Activated T-cell treated with anti-CD3 and anti-CD28 coated beads for 4 hours (primary cell): ENCODE measurements around the gene TCAIM.
"Not testable (repeated sequence)": the region's sequence is repeated elsewhere in the genome, so short reads cannot be mapped to it uniquely, and the experiment has no call there.

Experiments
- DNase-seq: peaks from one replicate; pipeline ENCODE4 v3.0.0-alpha.2; 2020

The TCAIM gene

DNA sequence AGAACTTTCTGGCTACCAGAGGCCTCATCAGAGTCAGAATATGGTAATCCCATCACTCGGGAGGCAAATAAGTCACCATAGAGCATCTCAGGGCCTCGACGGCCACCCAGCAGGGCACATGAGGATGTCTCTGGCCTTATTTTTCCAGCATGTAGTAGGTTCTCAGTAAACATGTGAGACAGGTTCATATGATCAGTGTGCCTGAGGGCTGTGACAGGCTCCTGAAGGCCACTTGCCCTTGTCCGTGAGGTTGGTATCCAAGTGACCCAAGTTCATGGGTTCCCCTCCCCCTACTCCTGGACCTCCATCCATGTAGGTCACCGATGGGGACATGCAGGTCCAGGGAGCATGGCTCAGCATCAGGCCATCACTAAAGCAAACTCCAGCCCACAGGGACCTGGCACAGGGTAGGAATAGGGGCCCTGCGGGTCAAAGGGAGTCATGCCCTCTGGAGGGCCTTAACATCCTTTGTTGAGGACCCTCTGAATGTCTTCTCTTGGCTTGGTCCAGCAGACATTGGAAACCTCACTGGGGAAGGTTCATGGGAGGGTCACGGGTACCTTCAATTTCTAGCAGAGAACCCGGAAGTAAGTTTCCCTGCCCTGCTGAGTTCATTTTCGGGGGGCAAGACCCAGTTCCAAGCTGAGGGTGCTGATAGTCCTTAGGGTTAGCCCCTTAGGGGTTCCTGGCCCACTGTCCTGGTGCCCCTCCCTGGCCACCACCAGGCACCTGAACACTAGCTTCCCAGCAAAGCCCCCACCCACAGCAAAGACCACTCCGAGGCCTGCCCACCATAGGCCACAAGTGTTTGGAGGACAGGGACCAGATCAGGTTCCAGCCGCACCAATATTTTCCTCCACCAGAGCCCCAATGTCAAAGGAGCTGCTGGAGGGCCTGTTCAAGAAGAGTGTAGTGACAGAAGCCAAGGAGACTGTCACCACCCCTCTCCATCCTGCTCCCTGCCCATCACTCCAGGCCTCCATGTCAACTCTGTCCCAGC is 77.8 kb downstream of the TCAIM start:
- DNase-seq: no peak

DNA sequence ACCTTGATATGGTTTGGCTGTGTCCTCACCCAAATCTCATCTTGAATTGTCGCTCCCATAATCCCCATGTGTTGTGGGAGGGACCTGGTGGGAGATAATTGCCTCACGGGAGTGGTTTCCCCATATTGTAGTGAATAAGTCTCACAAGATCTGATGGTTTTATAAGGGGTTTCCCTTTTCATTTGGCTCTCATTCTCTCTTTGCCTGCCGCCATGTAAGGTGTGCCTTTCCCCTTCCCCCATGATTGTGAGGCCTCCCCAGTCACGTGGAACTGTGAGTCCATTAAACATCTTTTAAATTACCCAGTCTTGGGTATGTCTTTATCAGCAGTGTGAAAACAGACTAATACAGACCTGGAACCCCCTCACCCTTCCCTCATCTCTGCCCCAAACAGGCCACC is 79.6 kb downstream of the TCAIM start:
- DNase-seq: not testable (repeated sequence)

DNA sequence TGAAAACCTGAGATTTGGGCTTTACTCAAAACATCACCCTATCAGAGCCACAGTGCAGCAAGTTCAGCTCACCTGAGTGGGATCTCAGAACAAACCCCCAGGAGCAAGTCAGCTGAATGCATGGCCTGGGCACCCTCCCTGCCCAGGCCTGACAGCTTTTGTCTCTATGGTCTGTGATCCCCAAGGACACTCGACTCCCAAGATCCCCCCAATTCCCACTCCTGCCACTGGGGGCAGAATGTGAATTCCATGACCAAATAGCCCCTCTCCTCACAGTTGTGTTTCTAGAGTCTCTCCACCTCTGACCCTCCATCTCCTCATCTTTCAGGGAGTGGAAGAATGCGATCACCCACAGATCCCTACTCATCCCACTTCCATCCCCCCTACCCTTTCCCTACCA is 80.0 kb downstream of the TCAIM start:
- no peak for DNase-seq

DNA sequence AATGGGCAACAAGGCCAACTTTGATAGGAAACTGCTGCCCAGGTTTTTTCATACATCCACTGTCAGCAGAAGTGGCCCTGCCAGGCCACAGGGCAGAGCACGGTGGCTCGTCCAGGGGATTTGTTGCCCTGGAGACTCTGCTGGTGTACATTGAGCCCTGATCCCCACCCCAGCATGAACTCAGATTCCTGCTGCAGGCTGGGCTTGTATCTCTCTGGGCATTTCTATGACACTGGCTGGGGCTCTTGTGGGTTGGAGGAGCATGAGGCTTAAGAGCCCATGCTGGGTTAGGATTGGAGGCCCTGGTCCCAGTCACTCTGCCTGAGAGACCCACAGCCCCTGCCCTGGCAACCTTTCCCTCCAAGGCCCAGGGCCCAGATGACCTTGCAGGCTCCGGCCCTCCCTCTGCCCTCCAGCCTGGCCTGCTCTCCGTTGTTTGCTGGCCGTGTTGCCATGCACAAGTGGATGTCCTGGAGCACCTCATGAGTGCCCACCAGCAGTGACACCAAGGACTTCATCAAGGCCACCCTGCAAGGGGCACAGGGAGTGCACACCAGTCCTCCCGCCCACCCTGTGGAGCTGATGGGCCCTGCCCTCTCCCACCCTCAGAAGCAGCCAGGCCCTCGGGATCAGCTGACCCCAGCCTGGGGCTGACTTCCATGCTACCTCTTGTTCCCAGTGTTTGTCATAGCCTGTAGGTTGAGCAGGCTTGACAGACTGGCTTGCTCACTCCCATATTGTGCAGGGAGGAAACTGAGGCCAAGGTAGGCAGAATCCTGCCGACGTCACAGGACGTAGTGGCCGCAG is 80.8 kb downstream of the TCAIM start:
- no peak for DNase-seq

DNA sequence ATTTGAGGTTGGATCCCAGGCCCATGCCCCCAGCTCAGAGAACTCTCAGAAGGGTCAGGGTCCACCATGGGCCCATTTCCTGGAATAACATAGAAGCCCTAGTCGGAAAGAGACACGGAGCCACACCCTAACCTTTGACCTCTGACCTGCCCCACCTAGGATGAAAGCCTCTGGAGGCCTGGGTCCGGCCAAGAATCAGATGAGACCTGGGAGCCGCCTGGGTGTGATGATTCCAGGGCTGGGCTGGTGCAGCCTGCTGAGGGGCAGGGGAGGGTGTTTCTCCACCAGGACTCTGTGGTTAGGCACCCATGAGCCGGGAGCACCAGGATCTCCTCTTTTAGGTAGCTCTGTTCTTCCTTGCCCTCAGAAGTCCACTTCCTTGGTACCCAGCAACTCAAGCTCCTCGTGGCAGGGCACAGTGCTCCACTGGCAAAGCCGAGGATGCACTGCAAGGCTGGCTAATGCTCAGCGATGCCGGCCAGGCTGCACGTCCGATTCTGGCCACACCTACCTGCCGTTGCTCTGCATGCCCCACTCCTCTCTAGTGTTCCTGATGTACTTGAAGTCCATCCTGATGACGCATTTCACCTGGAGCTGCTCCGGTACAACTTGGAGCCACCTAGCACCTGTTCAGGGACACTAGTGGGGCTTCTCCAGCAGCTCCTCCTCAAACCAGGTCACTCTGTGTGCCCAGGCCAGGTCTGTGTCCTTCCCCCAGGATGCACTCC is 81.5 kb downstream of the TCAIM start:
- no peak for DNase-seq

DNA sequence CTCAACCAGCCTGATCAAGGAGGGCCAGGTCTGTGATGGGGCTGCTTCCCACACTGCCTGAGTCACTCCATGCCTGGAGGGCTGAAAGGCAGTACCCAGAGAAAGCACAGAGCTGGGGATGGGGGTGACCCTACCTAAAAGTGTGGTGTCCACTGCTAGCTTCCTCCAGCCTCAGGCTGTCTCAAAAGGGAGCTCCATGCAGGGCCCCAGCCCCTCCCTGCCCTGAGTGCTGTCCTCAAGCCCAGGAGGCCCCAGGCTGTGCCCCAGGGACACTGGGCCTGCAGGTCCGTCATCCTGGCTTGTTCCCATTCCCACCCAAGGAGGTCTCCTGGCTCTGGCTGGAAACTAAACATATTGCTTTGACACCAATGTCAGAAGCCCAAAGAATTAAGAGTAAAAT is 82.1 kb downstream of the TCAIM start:
- DNase-seq: no peak

DNA sequence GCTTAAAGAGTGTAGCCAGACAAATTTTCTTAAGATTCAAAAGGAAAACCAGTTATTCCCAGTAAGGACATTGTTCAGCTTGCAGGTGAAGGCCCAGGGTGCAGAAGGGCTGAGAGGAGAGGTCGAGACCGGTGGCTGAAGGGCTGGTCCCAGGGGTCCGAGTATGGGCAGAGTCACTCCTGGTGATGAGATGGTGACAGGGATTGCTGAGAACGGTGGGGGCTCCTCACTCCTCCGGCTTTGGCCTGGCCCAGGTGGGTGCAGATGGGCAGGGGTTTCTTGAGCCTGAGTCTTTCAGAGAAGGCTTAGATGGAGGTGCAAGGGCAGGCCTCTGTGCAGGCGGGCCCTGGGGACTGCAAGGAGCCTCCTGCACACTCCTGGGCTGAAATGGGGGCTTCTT is 82.7 kb downstream of the TCAIM start:
- no peak for DNase-seq

DNA sequence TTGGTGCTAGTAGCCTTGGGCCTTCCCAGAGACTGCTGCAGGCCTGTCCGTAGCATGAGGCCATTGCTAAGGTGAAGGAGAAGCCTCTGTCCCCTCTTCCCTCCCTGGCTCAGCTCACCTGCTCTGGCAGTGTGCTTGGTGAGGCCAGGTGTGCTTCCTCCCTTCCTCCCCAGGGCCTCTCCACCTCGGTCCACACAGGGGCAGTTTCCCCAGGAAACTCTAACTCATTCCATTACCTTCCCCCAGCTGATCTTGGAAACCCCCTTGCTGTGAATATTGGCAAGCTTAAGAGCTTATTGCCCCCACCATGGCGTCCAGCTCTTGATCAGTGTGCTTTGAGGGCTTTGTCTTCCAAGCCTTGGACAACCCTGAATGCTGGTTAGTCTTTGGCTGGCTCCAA is 86.2 kb downstream of the TCAIM start:
- DNase-seq: no peak

DNA sequence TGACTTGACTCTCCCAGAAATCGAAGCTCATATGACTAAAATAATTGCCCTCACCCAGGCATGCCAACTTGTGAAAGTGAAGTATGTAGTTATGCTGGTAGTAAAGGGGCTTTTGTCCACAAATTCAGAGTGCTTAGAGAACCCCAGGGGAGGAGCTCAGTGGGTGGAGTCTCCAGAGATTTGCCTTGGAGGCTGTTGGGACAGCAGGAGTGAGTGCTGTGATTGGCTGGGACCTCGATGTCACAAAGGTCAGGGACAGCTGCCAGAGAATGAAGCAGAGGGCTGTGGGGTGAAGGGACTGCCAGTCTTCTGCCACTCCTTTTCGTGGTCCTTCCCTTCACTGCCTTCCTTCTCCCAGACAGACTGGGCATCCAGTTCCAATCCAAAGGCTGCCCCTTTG is 89.1 kb downstream of the TCAIM start:
- DNase-seq: no peak

DNA sequence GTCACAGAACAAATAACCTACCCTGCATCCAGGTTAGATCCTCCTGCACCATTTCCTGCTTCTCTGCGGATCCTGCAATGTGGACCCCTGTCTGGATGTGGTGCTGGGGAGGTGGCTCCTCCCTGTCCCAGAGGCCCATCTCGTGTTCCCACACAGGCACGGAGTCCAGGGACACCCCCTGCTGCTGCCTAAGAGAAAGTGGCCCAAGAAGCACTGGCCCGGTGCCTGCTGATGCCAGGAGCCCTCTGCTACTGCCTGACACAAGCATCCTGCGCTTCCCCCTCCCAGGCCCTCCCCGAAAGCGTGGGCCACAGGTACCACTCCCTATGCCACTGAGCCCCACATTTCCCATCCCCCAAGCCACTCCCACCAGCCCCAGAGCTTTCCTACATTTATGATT is 90.3 kb downstream of the TCAIM start:
- DNase-seq: no peak

DNA sequence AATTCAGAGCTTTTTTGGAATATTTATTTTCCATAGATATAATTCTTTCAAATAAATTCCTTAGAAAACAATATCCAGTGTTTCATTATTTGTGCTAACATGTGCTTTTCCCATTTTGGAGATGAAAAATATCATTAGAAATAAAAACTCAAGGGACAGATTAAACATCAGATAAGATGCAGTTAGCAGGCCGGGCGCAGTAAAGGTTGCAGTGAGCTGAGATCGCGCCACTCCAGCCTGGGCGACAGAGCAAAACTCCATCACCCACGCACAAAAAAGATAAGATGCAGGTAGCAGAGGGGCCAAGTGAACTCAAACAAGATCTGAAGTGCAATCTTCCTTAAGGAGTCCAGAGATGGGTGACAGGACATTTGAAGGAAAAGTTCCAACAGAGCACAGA is 90.9 kb downstream of the TCAIM start:
- no peak for DNase-seq

DNA sequence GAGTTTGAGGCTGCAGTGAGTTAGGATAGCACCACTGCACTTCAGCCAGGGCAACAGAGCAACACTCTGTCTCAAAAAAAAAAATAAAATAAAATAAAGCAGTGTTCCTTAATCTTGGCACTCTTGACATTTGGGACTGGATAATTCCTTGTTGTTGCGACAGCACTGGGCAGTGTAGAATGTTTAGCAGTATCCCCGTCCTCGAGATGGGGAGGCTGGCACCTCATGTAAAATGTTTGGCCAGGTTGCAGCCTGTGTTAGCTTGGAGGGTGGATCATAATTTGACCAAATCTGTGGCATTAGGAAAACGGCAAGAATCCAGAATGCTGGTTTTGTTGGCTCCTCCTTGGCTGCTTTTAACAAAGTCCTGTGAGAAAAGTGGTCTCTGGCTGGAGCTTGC is 91.9 kb downstream of the TCAIM start:
- DNase-seq: no peak

DNA sequence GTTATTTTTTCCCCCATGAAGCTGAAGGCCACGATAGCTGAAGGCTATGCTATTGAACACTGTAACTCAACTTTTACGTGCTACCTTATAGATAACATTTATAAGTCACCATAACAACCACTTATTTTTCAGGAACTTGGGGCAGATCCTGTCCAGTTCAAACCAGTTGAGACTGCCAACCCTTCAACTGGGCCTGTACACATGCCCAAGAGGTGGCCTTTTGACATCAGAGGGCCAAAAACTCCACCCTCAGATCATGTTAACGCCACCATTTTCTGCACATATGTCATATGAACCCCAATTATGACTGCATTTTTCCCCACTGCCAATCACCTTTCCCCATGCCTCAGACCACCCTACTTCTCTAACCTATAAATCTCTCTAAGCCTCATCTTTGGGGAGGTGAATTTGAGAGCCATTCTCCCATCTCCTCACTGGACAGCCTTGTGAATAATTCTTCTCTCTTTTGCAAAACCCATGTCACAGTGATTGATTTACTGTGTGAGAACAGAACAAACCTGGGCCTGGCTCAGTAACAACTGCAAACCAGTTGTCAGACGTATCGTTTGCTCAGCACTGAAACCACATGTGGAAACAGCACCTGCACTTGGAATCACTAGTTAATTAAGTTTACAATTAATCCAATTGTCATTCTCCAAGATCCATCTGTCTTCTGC is 96.4 kb downstream of the TCAIM start:
- DNase-seq: no peak

DNA sequence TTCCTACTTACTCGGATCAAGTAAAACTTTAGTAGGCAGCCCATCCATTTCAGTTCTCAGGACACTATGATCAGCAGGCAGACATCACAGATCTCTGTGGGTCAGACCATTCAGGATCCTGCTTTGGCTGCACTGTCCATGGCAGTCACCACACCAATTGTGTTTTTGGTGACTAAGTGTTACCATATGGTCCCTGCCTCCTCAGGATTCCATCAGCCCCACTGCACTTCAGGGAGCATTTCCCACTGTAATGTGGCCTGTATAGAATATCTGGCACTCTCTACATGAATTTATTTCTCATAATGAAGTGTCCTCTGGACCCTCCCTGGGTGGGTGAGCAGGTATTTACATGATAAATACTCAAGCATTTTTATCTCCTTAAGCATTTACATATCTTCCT is 97.6 kb downstream of the TCAIM start:
- no peak for DNase-seq

DNA sequence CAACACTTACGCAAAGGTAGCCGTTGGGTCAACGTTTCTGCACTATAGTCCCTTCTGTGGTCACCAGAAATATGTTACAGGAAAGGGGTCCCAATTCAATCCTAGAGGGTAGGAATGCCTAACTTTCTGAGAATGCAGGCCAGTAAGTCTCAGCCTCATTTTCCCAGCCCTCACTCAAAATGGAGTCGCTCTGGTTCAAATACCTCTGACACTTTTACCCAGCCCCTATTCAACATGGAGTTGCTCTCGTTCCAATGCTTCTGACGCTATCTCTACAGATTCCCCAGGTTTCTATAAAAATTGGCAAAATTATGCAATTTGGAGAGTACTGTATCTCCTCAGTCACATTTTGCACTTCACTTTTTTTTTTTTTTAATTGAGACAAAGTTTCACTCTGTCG is 99.2 kb downstream of the TCAIM start:
- no peak for DNase-seq

DNA sequence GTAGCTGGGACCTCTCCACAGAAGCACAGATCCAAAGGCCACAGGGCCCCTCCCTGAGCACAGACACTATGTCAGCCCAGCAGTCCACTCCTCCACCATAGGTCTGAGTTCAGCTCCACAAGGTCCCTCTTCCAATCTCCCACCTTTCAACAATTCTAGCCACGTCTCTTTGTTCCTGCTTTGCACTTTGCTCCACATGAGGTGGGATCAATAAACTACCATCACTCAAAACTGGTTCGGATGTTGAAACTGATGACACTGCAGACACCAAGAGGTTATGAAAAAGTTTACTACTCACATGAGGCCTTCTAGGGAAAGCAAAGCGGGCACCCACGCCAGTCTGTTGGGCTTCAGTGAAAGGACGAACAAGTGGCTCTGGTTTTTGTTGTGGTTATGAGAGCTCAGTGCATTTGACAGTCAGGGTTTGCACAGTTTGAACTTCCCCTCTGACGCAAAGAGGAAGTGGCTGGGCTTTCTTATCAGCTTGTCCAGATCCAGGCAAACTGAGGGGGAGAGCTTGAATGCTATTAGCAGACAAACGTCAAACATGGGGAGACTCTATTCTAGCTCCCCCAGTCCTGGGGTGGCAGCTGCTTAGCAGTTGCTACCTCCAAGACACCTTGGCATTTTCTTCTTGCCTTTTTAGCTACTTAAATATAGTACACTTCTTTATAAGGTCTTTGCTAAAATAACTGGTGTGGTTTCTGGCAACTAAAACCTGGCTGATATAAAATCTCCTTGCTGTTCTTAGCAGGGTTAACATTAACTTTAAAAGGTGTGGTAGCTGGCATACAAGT is 101.1 kb downstream of the TCAIM start:
- peak; percentile 38 for DNase-seq

DNA sequence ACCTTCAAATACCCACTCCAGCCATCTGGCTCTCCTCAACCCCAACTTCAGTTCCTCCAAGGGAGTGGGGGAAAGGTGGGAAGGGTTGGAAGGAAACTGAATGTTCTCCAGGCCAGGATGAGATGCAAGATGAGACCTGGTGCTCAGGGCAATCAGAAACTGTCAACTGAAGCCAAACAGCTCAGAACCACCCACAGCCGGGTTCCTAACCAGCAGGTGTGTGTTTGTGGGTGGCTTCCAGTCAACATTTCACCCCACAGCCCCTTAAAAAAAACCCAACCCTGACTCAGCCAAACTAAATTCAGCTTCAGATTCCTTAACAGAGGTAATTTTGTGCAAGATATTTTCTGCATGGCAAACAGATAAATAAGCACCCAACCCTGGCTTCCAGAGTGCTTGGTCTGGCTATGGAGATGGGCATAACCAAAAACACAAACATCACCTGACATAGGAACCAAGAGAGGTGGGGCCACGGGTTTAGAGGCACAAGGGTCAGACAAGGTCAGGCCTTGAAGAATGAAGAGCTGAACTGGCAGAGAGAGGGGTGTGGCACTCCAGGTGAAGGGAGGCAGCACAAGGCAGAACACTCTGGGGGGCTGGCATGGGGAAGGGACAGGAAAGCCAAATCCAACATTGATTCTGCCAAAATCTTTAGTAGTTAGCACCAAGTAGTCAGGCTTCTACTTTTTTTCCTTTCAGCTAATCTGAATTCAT is 104.2 kb downstream of the TCAIM start:
- DNase-seq: no peak

DNA sequence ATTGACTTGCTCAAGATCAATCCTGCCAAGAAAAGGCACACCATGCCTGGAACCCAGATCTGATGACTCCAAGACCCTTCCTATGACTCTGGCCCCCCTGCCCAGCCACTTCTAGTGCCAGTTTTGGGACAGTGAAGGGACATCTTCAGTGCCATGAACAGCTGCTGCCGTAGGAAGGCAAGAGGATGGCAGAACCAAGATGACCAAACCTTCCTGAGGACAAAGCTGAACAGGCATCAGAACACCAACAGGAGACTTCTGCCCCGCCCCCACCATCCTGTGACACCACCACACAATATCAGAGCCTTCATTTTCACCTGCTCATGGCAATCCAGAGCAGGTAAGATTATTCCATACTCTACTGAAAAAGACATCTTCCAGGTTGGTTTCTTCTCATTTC is 105.9 kb downstream of the TCAIM start:
- no peak for DNase-seq

DNA sequence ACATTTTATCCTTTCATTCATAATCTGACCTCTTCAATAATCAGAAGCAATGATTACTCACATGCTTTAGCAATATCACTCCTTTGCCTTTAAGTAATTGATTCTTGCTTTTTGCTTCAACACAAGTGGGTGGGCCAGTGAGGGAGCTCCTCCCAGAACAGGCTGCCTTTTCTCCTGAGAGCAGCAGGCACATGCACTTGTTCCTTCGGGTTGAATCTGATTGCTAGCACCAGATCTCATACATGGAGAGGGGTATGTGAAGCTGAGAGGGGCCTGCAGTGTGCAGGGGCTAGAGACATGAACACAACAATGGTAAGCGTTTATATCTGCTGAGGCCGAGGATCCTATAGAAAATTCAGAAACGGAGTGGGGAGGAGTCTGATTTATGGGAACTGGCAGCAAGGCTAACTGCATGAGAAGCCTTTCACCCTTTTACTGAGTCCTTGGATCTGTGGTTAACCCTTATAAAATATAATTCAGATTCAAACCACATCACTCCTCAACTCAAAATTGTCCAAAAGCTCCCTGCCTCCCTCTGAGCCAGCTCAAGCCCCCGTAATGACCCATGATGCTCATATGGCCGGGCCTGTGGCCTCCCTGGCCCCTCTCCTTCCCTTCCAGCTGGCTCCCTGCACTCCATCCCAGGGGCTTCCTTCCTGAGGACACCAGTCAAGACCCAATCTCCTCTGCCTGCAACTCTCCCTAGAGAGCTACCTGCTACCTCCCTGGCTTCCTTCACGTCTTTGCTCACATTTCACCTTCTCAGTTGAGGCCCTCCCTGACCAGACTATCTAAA is 106.5 kb downstream of the TCAIM start:
- DNase-seq: no peak

DNA sequence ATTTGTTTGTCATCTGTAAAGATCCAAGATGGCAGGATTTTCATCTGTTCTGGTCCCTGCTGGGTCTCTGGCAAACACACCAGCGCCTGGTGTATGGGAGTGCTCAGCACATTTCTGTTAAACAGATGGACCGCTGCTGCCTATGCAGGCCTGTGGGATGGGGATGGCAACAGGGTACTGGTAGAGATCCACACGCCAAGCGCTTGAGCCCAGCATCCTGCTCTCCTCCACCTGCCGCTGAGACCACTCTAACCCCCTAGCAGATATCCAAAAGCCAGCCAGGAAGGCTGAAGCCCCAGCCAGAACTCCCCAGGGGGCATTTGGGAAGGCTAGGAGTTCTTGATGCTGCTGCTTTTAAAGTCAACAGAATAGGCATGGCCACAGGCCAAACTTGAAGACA is 107.2 kb downstream of the TCAIM start:
- DNase-seq: no peak
